ENCODE results near the gene NYNRIN.

The NYNRIN gene

GRCh38 chr14:24395609-24396582 lies 2.9 kb upstream of the NYNRIN start:
- H3K36me3 ChIP-seq (ENCODE audit: control insufficient read depth, insufficient read depth, low read length) = no peaks in the 10 kb centered on the region
- peaks cover 13% of the 10 kb centered on the region for H3K4me1 ChIP-seq
- H3K4me3 ChIP-seq (ENCODE audit: low read depth, low read length) = no peak overlapping the region
- no peak overlapping the region for H3K4me2 ChIP-seq (ENCODE audit: low read length)
- peak overlapping the region; percentile 16 for H3K27ac ChIP-seq
- H2AFZ ChIP-seq = peak overlapping the region; percentile 45
- H3K9me3 ChIP-seq (ENCODE audit: control insufficient read depth, low read length) = no peaks in the 10 kb centered on the region
- no peak overlapping the region for H3K9ac ChIP-seq
- H3K79me2 ChIP-seq = peaks cover 2% of the 10 kb centered on the region
- H3K27me3 ChIP-seq (ENCODE audit: control insufficient read depth, insufficient read depth, low read length) = no peaks in the 10 kb centered on the region
- TF ChIP-seq CTCF (IDR thresholded peaks at IDR 0.05) = no peak

GRCh38 chr14:24397639-24398292 lies 1.0 kb upstream of the NYNRIN start:
- Histone ChIP-seq H3K36me3 (ENCODE audit: control insufficient read depth, insufficient read depth, low read length) (no peaks in the 10 kb centered on the region), H3K4me1 (peaks cover 16% of the 10 kb centered on the region)

GRCh38 chr14:24398293-24398652 lies 530 bp upstream of the NYNRIN start:
- Histone ChIP-seq H3K9ac (no peak overlapping the region), H3K27me3 (ENCODE audit: control insufficient read depth, insufficient read depth, low read length) (no peaks in the 10 kb centered on the region), H3K4me1 (peaks cover 16% of the 10 kb centered on the region), H3K4me2 (ENCODE audit: low read length) (no peak overlapping the region), H3K9me3 (ENCODE audit: control insufficient read depth, low read length) (no peaks in the 10 kb centered on the region), H3K27ac (peak overlapping the region; percentile 8), H3K4me3 (ENCODE audit: low read depth, low read length) (no peak overlapping the region), H3K79me2 (peaks cover 2% of the 10 kb centered on the region), H2AFZ (peak overlapping the region; percentile 2), H3K36me3 (ENCODE audit: control insufficient read depth, insufficient read depth, low read length) (no peaks in the 10 kb centered on the region)
- TF ChIP-seq CTCF (IDR thresholded peaks at IDR 0.05) = no peak

More at GRCh38 chr14:24397639-24398292, 1.0 kb upstream of the NYNRIN start:
- H3K27ac ChIP-seq = peak overlapping the region; percentile 8
- H3K9me3 ChIP-seq (ENCODE audit: control insufficient read depth, low read length) = no peaks in the 10 kb centered on the region
- H3K4me2 ChIP-seq (ENCODE audit: low read length) = no peak overlapping the region
- H3K79me2 ChIP-seq = peaks cover 2% of the 10 kb centered on the region
- no peaks in the 10 kb centered on the region for H3K27me3 ChIP-seq (ENCODE audit: control insufficient read depth, insufficient read depth, low read length)
- no peak for TF ChIP-seq CTCF (IDR thresholded peaks at IDR 0.05)
- H3K9ac ChIP-seq = no peak overlapping the region
- H2AFZ ChIP-seq = peak overlapping the region; percentile 10
- no peak overlapping the region for H3K4me3 ChIP-seq (ENCODE audit: low read depth, low read length)

GRCh38 chr14:24399447-24399822 lies 632 bp downstream of the NYNRIN start:
- peaks cover 18% of the 10 kb centered on the region for H3K4me1 ChIP-seq
- TF ChIP-seq CTCF (IDR thresholded peaks at IDR 0.05) = no peak
- H3K9ac ChIP-seq = no peak overlapping the region
- peak overlapping the region; percentile 45 for H3K27ac ChIP-seq
- no peaks in the 10 kb centered on the region for H3K9me3 ChIP-seq (ENCODE audit: control insufficient read depth, low read length)
- peak overlapping the region; percentile 74 for H3K4me3 ChIP-seq (ENCODE audit: low read depth, low read length)
- no peaks in the 10 kb centered on the region for H3K27me3 ChIP-seq (ENCODE audit: control insufficient read depth, insufficient read depth, low read length)
- H3K79me2 ChIP-seq = peaks cover 2% of the 10 kb centered on the region
- H2AFZ ChIP-seq = peak overlapping the region; percentile 93
- no peaks in the 10 kb centered on the region for H3K36me3 ChIP-seq (ENCODE audit: control insufficient read depth, insufficient read depth, low read length)
- H3K4me2 ChIP-seq (ENCODE audit: low read length) = peak overlapping the region; percentile 90

Data from parathyroid adenoma (tissue), 2 donors.